Measurements from ENCODE around the gene ABCG1.

ABCG1 gene

DNA sequence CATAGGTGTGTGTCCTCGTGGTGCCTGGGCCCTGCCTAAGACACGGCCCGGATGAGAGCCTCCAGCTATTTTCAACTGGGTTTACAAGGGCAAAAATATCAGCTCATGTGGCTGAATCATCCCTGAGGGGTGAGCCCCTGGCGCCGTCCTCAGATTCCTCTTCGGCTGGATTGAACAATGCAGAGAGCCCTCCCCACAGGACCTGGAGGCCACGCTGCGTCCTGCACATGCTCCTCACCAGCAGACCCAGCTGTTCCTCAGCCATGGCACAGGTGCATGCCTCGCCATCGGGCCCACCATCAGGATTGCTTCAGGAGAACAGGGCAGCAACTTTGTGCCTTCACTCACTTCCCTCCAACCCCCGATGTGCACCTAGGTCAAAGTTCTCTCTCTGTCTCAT is 60.9 kb downstream of the ABCG1 start:
- Histone ChIP-seq H3K36me3 (ENCODE audit: insufficient read depth) (no peaks in the 10 kb centered on the region), H2AFZ (ENCODE audit: low read depth) (no peak overlapping the region), H3K79me2 (ENCODE audit: insufficient read depth, low read depth) (no peaks in the 10 kb centered on the region), H3K4me1 (ENCODE audit: low read depth, poor library complexity, severe bottlenecking) (no peaks in the 10 kb centered on the region), H3K27me3 (ENCODE audit: insufficient read depth, low read depth) (no peaks in the 10 kb centered on the region), H3K9ac (no peak overlapping the region), H3K4me2 (no peak overlapping the region), H3K27ac (no peak overlapping the region), H4K20me1 (ENCODE audit: insufficient read depth) (no peaks in the 10 kb centered on the region), H3K4me3 (IDR thresholded peaks at IDR 0.05; ENCODE audit: insufficient read depth, low read depth, low read length) (no peak overlapping the region)
- TF ChIP-seq, protein P1, sequence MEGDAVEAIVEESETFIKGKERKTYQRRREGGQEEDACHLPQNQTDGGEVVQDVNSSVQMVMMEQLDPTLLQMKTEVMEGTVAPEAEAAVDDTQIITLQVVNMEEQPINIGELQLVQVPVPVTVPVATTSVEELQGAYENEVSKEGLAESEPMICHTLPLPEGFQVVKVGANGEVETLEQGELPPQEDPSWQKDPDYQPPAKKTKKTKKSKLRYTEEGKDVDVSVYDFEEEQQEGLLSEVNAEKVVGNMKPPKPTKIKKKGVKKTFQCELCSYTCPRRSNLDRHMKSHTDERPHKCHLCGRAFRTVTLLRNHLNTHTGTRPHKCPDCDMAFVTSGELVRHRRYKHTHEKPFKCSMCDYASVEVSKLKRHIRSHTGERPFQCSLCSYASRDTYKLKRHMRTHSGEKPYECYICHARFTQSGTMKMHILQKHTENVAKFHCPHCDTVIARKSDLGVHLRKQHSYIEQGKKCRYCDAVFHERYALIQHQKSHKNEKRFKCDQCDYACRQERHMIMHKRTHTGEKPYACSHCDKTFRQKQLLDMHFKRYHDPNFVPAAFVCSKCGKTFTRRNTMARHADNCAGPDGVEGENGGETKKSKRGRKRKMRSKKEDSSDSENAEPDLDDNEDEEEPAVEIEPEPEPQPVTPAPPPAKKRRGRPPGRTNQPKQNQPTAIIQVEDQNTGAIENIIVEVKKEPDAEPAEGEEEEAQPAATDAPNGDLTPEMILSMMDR (conservative IDR thresholded peaks at IDR 0.05; ENCODE audit: low read depth, low read length): no peak

DNA sequence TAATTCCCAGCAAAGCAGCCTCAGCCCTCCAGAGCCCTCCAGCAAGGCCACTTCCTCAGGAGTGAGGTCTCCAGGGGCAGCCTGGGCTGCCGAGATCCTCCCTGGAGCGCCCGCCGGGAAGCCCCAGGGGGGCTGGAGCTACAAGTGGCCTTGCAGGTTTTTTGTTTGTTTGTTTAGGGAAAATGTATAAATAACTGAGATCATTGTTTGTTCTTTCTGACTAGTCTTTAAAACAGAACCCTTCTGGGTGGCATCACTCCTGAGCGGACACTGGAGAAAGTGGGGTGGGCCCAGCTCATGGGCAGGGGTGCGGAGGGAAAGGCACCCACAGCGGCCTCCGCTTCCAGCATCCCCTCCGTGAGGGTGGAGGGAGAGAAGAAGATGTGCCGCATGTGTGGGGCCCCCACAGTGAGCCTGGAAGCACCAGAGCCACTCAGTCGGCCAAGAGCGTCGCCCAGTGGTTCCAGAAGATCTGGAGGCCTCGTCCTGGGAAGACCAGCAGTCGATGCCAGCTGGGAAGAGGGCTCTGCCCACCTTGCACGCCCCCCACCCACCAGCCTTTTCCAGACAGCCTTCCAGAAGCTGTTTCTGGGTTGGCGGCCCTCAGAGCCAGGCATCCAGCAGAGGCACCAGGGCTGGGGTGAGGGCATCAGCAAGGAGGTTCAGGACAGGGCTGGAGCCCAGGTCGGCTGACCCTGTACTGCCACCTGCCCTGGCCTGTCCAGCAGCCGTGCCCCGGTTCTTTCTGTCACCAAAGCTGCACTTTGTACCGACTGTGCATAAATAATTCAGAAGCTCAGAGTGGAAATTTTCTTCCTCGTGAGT is 61.6 kb downstream of the ABCG1 start:
- Histone ChIP-seq H3K4me2 (no peak overlapping the region), H3K4me3 (IDR thresholded peaks at IDR 0.05; ENCODE audit: insufficient read depth, low read depth, low read length) (no peak overlapping the region), H3K27me3 (ENCODE audit: insufficient read depth, low read depth) (no peaks in the 10 kb centered on the region), H3K36me3 (ENCODE audit: insufficient read depth) (no peaks in the 10 kb centered on the region), H4K20me1 (ENCODE audit: insufficient read depth) (no peaks in the 10 kb centered on the region), H3K9ac (no peak overlapping the region), H3K4me1 (ENCODE audit: low read depth, poor library complexity, severe bottlenecking) (no peaks in the 10 kb centered on the region), H3K27ac (no peak overlapping the region), H3K79me2 (ENCODE audit: insufficient read depth, low read depth) (no peaks in the 10 kb centered on the region), H2AFZ (ENCODE audit: low read depth) (no peak overlapping the region)
- TF ChIP-seq, protein P1 (conservative IDR thresholded peaks at IDR 0.05; ENCODE audit: low read depth, low read length): no peak

DNA sequence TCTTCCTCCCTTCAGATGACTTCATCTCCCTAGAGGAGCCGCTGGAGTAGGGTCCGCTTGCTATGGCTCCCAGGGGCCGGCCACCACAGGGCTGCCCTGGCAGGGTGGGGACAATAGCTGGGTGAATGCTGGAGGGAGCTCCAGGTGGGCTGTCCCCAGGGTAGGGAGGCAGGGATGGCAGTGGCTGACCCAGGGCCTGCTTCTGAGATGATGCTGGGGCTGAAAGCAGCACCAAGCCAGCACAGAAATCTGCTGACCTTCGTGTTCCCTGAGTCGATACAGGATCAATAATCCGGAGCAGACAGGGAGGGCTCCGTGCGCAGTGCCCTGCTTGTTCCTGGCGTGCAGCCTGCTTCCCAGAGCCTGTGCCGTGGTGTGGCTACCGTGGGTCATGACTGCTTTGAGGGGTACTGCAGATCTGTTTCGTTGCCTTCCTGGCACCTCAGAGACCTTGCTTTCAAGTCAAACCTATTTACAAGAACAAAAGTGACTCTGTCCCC is 62.3 kb downstream of the ABCG1 start:
- no peak overlapping the region for H3K4me2 ChIP-seq
- H3K9ac ChIP-seq: no peak overlapping the region
- H2AFZ ChIP-seq (ENCODE audit: low read depth): no peak overlapping the region
- TF ChIP-seq, protein P1 (conservative IDR thresholded peaks at IDR 0.05; ENCODE audit: low read depth, low read length): no peak
- no peaks in the 10 kb centered on the region for H3K36me3 ChIP-seq (ENCODE audit: insufficient read depth)
- no peaks in the 10 kb centered on the region for H3K27me3 ChIP-seq (ENCODE audit: insufficient read depth, low read depth)
- no peak overlapping the region for H3K27ac ChIP-seq
- no peak overlapping the region for H3K4me3 ChIP-seq (IDR thresholded peaks at IDR 0.05; ENCODE audit: insufficient read depth, low read depth, low read length)
- H3K4me1 ChIP-seq (ENCODE audit: low read depth, poor library complexity, severe bottlenecking): no peaks in the 10 kb centered on the region
- H3K79me2 ChIP-seq (ENCODE audit: insufficient read depth, low read depth): no peaks in the 10 kb centered on the region
- H4K20me1 ChIP-seq (ENCODE audit: insufficient read depth): no peaks in the 10 kb centered on the region

DNA sequence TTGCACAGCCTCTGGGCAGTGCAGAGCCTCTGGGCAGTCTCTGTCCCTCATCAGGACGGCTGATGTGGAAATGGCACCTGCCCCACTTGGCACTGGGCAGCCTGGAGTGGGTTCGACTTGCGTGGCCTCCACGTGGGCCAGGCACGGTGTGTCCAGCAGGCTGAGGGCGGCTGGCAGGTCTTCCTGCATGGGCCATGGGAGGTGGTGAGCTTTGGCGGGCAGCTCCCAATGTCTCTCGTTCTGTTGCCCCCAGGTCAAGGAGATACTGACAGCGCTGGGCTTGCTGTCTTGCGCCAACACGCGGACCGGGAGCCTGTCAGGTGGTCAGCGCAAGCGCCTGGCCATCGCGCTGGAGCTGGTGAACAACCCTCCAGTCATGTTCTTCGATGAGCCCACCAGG is 63.1 kb downstream of the ABCG1 start:
- Histone ChIP-seq H4K20me1 (ENCODE audit: insufficient read depth) (no peaks in the 10 kb centered on the region), H3K4me2 (no peak overlapping the region)

More for the DNA sequence above, 63.1 kb downstream of the ABCG1 start:
- H3K4me1 ChIP-seq (ENCODE audit: low read depth, poor library complexity, severe bottlenecking): no peaks in the 10 kb centered on the region
- TF ChIP-seq, protein P1 (conservative IDR thresholded peaks at IDR 0.05; ENCODE audit: low read depth, low read length): no peak
- H2AFZ ChIP-seq (ENCODE audit: low read depth): no peak overlapping the region
- H3K27ac ChIP-seq: no peak overlapping the region
- H3K79me2 ChIP-seq (ENCODE audit: insufficient read depth, low read depth): no peaks in the 10 kb centered on the region
- no peaks in the 10 kb centered on the region for H3K27me3 ChIP-seq (ENCODE audit: insufficient read depth, low read depth)
- H3K4me3 ChIP-seq (IDR thresholded peaks at IDR 0.05; ENCODE audit: insufficient read depth, low read depth, low read length): no peak overlapping the region
- H3K36me3 ChIP-seq (ENCODE audit: insufficient read depth): no peaks in the 10 kb centered on the region
- no peak overlapping the region for H3K9ac ChIP-seq

All from KMS-11 (cell line).